ENCODE data around the gene TMEM214.

GRCh38 chr2:27076323-27076722, 43.6 kb downstream of the TMEM214 start:
- TF ChIP-seq, protein P1, sequence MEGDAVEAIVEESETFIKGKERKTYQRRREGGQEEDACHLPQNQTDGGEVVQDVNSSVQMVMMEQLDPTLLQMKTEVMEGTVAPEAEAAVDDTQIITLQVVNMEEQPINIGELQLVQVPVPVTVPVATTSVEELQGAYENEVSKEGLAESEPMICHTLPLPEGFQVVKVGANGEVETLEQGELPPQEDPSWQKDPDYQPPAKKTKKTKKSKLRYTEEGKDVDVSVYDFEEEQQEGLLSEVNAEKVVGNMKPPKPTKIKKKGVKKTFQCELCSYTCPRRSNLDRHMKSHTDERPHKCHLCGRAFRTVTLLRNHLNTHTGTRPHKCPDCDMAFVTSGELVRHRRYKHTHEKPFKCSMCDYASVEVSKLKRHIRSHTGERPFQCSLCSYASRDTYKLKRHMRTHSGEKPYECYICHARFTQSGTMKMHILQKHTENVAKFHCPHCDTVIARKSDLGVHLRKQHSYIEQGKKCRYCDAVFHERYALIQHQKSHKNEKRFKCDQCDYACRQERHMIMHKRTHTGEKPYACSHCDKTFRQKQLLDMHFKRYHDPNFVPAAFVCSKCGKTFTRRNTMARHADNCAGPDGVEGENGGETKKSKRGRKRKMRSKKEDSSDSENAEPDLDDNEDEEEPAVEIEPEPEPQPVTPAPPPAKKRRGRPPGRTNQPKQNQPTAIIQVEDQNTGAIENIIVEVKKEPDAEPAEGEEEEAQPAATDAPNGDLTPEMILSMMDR (IDR thresholded peaks at IDR 0.05): no peak
- no peak for TF ChIP-seq POLR2A (IDR thresholded peaks at IDR 0.05)
